Retinal pigment epithelial cell (primary cell): ENCODE data around the gene LLCFC1.

Source experiments
- DNase-seq: peaks from one replicate; pipeline ENCODE4 v3.0.0-alpha.2; 2010; ENCODE audit warnings: low read depth
- H3K4me3 ChIP-seq: 2 replicates; pipeline ENCODE4 v1.5.1; 2011; ENCODE audit warnings: mild to moderate bottlenecking, low read length, control low read depth, moderate library complexity
- TF ChIP-seq, protein P1 (sequence below): conservative IDR thresholded peaks from 2 replicates; pipeline ENCODE4 v1.5.1; 2011; ENCODE audit warnings: low read depth, low read length, control low read depth, inconsistent platforms

Gene LLCFC1

DNA sequence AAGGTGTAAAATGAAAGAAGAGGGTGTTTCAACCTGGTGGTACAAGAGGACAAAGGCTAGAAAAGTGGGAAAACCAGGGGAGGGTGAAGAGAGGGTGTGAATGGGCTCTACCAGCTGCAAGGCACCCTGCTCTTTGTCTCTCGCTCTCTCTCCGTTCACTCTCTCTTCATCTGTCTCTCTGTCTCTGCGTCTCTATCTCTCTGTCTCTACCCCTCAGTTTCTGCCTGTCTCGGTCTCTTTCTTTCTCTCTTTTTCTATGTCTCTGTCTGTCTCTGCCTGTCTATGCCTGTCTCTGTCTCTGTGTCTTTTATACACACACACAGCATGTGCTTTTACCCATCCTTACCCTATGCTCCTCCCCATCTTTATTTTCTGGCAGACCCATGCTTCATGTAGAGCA is 673 bp upstream of the LLCFC1 start:
- no peak for DNase-seq
- no peak overlapping the region for H3K4me3 ChIP-seq
- TF ChIP-seq, protein P1, sequence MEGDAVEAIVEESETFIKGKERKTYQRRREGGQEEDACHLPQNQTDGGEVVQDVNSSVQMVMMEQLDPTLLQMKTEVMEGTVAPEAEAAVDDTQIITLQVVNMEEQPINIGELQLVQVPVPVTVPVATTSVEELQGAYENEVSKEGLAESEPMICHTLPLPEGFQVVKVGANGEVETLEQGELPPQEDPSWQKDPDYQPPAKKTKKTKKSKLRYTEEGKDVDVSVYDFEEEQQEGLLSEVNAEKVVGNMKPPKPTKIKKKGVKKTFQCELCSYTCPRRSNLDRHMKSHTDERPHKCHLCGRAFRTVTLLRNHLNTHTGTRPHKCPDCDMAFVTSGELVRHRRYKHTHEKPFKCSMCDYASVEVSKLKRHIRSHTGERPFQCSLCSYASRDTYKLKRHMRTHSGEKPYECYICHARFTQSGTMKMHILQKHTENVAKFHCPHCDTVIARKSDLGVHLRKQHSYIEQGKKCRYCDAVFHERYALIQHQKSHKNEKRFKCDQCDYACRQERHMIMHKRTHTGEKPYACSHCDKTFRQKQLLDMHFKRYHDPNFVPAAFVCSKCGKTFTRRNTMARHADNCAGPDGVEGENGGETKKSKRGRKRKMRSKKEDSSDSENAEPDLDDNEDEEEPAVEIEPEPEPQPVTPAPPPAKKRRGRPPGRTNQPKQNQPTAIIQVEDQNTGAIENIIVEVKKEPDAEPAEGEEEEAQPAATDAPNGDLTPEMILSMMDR = no peak

DNA sequence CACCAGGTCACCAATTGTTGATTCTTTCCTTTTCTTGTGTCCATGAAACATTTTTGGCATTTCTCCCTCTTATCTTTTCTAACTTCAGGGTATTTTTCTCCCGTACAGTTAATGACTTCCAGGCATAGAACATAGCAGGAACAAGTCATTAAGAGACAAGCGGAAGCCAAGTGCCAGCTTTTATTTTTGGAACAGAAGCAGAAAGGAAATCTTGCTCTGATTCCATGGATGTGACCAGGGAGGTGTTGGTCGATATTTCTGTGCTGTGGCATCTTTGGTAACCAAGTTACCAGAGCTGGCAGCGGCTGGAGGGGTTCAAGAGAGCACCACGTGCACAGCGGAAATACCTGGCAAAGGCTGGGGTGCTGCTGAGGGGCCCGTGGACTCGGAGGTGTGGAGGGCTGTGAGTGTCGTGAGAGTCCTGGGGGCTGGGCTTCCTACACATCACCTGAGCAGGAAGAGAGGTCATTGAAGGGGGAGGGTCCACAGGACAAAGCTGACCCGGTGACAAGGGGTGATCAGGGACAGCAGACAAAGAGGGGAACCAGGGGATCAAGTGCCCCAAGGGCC is 1.8 kb downstream of the LLCFC1 start:
- no peak overlapping the region for H3K4me3 ChIP-seq
- TF ChIP-seq, protein P1 = no peak
- DNase-seq = no peak

DNA sequence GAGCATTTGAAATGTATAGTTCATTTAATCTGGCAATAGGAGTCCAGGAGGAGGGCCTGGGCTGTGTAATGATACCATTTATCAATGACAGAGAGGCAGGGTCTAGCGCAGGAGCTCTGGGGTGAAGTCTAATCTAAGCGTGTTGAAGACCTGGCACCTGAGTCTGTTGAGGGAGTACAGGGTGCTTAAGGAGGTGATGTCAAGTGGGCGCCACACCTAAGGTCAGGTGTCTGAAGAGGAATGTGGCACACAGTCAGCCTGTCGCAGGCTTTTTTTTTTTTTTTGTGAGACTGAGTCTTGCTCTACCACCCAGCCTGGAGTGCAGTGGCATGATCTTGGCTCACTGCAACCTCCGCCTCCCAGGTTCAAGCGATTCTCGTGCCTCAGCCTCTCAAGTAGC is 2.3 kb downstream of the LLCFC1 start:
- no peak overlapping the region for H3K4me3 ChIP-seq
- no peak for DNase-seq
- TF ChIP-seq, protein P1 = no peak

DNA sequence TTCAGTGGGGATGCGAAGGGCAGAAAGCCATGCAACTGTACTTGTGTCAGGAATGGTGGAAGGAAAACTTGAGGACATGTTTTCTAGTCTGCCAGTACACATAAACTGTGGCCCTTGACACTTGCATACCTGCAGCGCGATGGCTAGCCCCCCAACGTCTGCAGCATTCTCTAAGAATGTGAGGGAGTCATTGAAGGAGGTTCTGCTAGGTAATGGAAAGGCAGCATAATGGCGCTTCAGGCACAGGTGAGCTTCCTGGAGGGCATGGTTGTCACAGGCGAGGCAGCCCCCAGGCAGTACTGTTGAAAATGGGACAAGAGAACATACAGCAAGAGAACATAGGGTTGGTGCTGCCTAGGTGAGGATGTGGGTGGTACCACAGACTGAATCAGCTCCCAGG is 3.5 kb downstream of the LLCFC1 start:
- no peak overlapping the region for H3K4me3 ChIP-seq
- TF ChIP-seq, protein P1 = no peak
- DNase-seq = no peak

DNA sequence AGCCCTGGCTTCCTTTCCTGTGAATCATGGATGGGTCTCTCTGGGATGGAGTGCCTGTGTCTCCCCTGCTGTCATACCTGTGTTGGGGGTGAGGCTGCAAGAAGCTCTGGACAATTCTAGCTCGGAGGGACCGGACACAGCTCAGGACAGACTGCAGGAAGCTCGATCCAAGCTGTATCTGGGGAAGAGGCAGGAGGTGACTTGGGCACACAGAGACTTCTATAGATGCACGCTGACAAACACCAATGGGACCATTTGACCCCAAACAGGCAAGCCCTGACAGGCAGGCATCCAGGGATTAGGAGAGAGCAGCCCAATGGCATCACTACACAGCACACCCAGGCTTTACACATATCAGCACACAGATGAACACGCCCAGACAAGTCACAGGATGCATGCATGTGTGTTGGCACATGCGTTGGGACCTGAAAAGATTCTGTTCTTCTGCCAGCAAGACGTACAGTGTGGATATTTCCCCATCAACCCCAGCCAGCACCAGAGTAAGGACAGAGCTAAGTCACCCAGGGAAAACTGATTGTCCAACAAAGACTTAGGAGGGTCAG is 4.5 kb downstream of the LLCFC1 start:
- no peak overlapping the region for H3K4me3 ChIP-seq
- TF ChIP-seq, protein P1 = no peak
- no peak for DNase-seq

DNA sequence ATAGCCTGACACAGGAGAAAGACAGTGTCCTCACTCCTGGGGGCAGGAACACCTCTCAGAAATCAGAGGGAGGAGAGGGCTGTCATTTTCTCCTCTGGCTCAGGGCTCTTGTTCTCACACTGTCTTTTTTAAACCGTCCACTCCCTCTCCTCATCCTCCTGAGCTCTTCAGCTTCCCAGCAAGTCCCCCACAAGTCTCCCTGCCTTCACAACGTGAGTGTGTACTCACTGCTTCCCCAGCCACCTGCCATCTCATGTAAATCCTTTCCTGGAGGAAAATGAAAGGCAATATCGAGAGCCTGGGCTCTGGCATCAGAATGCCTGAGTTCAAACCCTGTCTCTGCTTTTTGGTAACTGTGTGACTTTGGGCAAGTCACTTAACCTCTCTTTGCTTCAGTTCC is 5.7 kb downstream of the LLCFC1 start:
- TF ChIP-seq, protein P1 = no peak
- no peak overlapping the region for H3K4me3 ChIP-seq
- no peak for DNase-seq

DNA sequence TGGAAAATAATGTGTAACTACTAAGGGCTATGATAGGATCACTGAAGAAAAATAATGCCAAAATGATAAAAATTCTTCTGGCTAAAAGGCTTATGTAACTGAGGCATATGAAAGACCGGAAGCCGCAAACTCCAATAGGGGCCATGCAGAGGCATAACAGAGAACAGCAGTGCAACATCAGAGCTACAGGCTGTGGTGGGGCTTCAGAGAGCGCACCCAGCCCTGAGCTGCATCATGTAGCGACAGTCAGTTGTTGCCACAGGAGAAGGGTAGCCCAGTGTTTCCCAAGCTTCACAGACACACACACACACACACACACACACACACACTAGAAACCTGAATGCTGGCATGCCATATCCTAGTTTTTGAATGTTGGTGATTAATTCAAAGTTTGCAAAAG is 9.3 kb downstream of the LLCFC1 start:
- TF ChIP-seq, protein P1 = no peak
- DNase-seq = no peak
- no peak overlapping the region for H3K4me3 ChIP-seq
